GM19351 (cell line): ENCODE measurements around the gene TSHR.
A peak's percentile ranks its signal among the peaks of the same experiment; 100 is the strongest.
"Not testable (repeated sequence)": the region's sequence is repeated elsewhere in the genome, so short reads cannot be mapped to it uniquely, and the experiment has no call there.

ENCODE experiments used
- ATAC-seq: cut with Tn5 transposase; IDR thresholded peaks from one replicate; pipeline ENCODE4 v1.9.1; 2021; ENCODE audit warnings: mild to moderate bottlenecking, moderate library complexity; ENCODE audit not compliant: unreplicated experiment

TSHR gene

GRCh38 chr14:81062816-81063215 lies 107.4 kb downstream of the TSHR start:
- peak; percentile 91 for ATAC-seq

- no peak for ATAC-seq
Measured at GRCh38 chr14:81066672-81067071, 111.3 kb downstream of the TSHR start.

GRCh38 chr14:81067156-81067555 lies 111.7 kb downstream of the TSHR start:
- no peak for ATAC-seq

GRCh38 chr14:81068176-81068782 lies 112.9 kb downstream of the TSHR start:
- ATAC-seq, result no peak

- ATAC-seq, result no peak
Measured at GRCh38 chr14:81070511-81070910, 115.1 kb downstream of the TSHR start.

- ATAC-seq, result no peak
Measured at GRCh38 chr14:81085596-81085995, 130.2 kb downstream of the TSHR start.

GRCh38 chr14:81087230-81087629 lies 131.8 kb downstream of the TSHR start:
- ATAC-seq, result no peak

GRCh38 chr14:81091139-81091538 lies 135.7 kb downstream of the TSHR start:
- ATAC-seq, result no peak

GRCh38 chr14:81091660-81092059 lies 136.2 kb downstream of the TSHR start:
- no peak for ATAC-seq

GRCh38 chr14:81093651-81094050 lies 138.2 kb downstream of the TSHR start:
- ATAC-seq, result no peak

GRCh38 chr14:81095539-81095938 lies 140.1 kb downstream of the TSHR start:
- ATAC-seq, result no peak

GRCh38 chr14:81096656-81097055 lies 141.2 kb downstream of the TSHR start:
- ATAC-seq, result no peak

GRCh38 chr14:81102217-81102616 lies 146.8 kb downstream of the TSHR start:
- no peak for ATAC-seq

GRCh38 chr14:81103443-81103842 lies 148.0 kb downstream of the TSHR start:
- no peak for ATAC-seq

- no peak for ATAC-seq
Measured at GRCh38 chr14:81105378-81105777, 150.0 kb downstream of the TSHR start.

- no peak for ATAC-seq
Measured at GRCh38 chr14:81105961-81106360, 150.5 kb downstream of the TSHR start.

GRCh38 chr14:81110186-81110585 lies 154.8 kb downstream of the TSHR start:
- ATAC-seq, result no peak

GRCh38 chr14:81113176-81113575 lies 157.8 kb downstream of the TSHR start:
- ATAC-seq, result no peak

GRCh38 chr14:81113945-81114820 lies 158.8 kb downstream of the TSHR start:
- ATAC-seq, result not testable (repeated sequence)

- ATAC-seq, result no peak
Measured at GRCh38 chr14:81120501-81120900, 165.1 kb downstream of the TSHR start.

- ATAC-seq, result peak; percentile 99
Measured at GRCh38 chr14:81122326-81122725, 166.9 kb downstream of the TSHR start.

- no peak for ATAC-seq
Measured at GRCh38 chr14:81123811-81124210, 168.4 kb downstream of the TSHR start.
